Body of pancreas (tissue), 4 donors: ENCODE measurements around the gene KCTD19.

ENCODE experiments used
- CTCF ChIP-seq, 7 experiments: fragments of 450-650 bp in 4 of 7; fragments of 200-600 bp in 3 of 7; sonication (generic) in 3 of 7; IDR thresholded peaks; one replicate each; pipeline ENCODE4 v1.5.1; 2016 to 2019; ENCODE audit warnings: antibody characterized with exemption in 7 of 7
- POLR2A ChIP-seq, 3 donors: fragments of 450-650 bp; IDR thresholded peaks; one replicate each; pipeline ENCODE4 v1.6.1; 2016; ENCODE audit warnings: antibody characterized with exemption in 3 of 3, mild to moderate bottlenecking in 2 of 3

GRCh38 chr16:67245674-67246080 lies 80.9 kb downstream of the KCTD19 start:
- no peak for TF ChIP-seq CTCF (IDR thresholded peaks at IDR 0.05)
- no peak for TF ChIP-seq POLR2A (IDR thresholded peaks at IDR 0.05)
